ENCODE measurements around the gene KIF1C.

GRCh38 chr17:5065227-5065744 lies 67.5 kb downstream of the KIF1C start:
- no peak for TF ChIP-seq EZH2 (IDR thresholded peaks at IDR 0.05; ENCODE audit: insufficient read depth, poor library complexity, severe bottlenecking)
- TF ChIP-seq EZH2phosphoT487 (IDR thresholded peaks at IDR 0.05; ENCODE audit: insufficient read depth, low read depth) = no peak

Data from GM23248 (cell line).